OCI-LY3 (cell line): Measurements from ENCODE around the gene NT5DC3.

Experiments
- H2AFZ ChIP-seq: fragments of 200-600, 300-600 bp; shearing (Covaris generic); 2 replicates; pipeline ENCODE4 v1.6.0; 2014; ENCODE audit warnings: antibody characterized with exemption, low read depth, low read length
- H3K27ac ChIP-seq: fragments of 200-600, 300-600 bp; sonication (generic); 2 replicates; pipeline ENCODE4 v1.5.1; 2014; ENCODE audit warnings: mild to moderate bottlenecking, low read length, moderate library complexity, mixed read lengths
- H3K27me3 ChIP-seq: fragments of 200-600, 300-600 bp; sonication (generic); 2 replicates; pipeline ENCODE4 v1.6.1; 2014; ENCODE audit warnings: low read depth, low read length, mixed read lengths
- H3K36me3 ChIP-seq: fragments of 200-600, 300-600 bp; sonication (generic); replicated peaks from 2 replicates; pipeline ENCODE3; 2014; ENCODE audit warnings: low read depth, low read length, mixed read lengths
- H3K4me1 ChIP-seq: fragments of 300-600, 200-600 bp; sonication (generic); 2 replicates; pipeline ENCODE4 v1.6.1; 2014; ENCODE audit warnings: low read length, mixed read lengths
- H3K4me2 ChIP-seq: fragments of 200-600, 300-600 bp; sonication (generic); 2 replicates; pipeline ENCODE4 v1.6.1; 2014; ENCODE audit warnings: low read length, mixed read lengths
- H3K4me3 ChIP-seq: fragments of 300-600, 200-600 bp; sonication (generic); 2 replicates; pipeline ENCODE4 v1.5.1; 2014; ENCODE audit warnings: antibody characterized with exemption, mild to moderate bottlenecking, low read length, moderate library complexity
- H3K79me2 ChIP-seq: fragments of 300-600, 200-600 bp; shearing (Covaris generic); 2 replicates; pipeline ENCODE4 v1.6.1; 2014; ENCODE audit warnings: mild to moderate bottlenecking, low read length, mixed read lengths
- H3K9ac ChIP-seq: fragments of 300-600, 200-600 bp; shearing (Covaris generic); 2 replicates; pipeline ENCODE4 v1.6.0; 2014; ENCODE audit warnings: mild to moderate bottlenecking, low read length, moderate library complexity
- H3K9me3 ChIP-seq: fragments of 200-600, 300-600 bp; shearing (Covaris generic); 2 replicates; pipeline ENCODE4 v1.6.1; 2014; ENCODE audit warnings: low read length, mixed read lengths; ENCODE audit not compliant: insufficient read depth
- H4K20me1 ChIP-seq: fragments of 200-600, 300-600 bp; sonication (generic); 2 replicates; pipeline ENCODE4 v1.6.1; 2016; ENCODE audit warnings: low read length, mixed read lengths; ENCODE audit not compliant: insufficient read depth
- EZH2phosphoT487 ChIP-seq: fragments of 200-600 bp; shearing (Covaris generic); IDR thresholded peaks from 2 replicates; pipeline ENCODE4 v1.6.1; 2018; ENCODE audit warnings: antibody characterized with exemption, mixed run types, low read depth
- TF ChIP-seq, protein P1 (sequence below): fragments of 200-600, 300-600 bp; sonication (generic); IDR thresholded peaks from 2 replicates; pipeline ENCODE4 v1.5.1; 2014; ENCODE audit warnings: antibody characterized with exemption, low read length, low read depth

The NT5DC3 gene

DNA sequence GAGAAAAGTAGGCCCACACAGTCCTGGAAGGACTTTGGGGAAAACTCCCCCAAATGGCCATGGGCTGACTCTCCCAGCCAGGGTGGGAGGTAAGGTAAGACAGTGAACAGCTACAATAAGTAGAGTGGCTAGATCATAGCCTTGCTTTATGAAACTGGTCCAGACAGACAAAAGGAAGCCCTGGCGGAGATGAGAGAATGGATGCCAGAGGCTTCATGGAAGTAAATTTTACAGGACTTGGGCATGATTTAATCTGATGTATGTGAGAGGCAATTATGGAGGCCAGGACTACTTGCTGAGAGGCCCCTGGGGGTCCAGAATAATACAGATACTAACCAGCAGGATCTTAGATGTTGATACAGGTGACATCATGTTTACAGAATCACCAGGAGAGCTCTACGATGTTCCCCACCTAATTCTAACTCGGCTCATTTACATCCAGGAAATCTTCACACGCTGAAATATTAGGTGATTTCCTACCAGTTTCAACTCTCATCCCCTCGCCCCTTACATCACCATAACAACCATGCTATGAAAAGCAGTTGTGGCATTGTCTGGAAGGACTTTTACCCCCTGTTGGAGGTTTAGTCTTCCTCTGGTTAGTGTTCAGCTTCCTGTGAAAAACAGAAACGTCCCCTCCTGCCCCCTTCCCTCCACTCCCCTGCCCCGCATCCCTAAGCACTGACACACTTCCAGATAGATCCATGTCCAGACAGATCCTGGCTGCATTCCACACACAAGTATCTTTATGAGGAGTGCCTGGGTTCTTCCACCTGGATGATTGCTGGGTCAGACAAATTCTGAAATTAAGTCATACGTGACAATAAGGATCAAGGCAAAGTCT, 39.5 kb upstream of the NT5DC3 start:
- Histone ChIP-seq H3K4me1 (peaks cover 27% of the 10 kb centered on the region), H3K27me3 (no peaks in the 10 kb centered on the region), H3K27ac (no peak overlapping the region), H3K4me3 (peak overlapping the region; percentile 39), H3K9ac (peak overlapping the region; percentile 17; the same call in 1 of the 2 replicates), H3K79me2 (no peaks in the 10 kb centered on the region), H3K4me2 (peak overlapping the region; percentile 65), H3K36me3 (no peaks in the 10 kb centered on the region), H3K9me3 (no peaks in the 10 kb centered on the region), H2AFZ (peak overlapping the region; percentile 47), H4K20me1 (no peaks in the 10 kb centered on the region)
- TF ChIP-seq EZH2phosphoT487: no peak
- TF ChIP-seq, protein P1, sequence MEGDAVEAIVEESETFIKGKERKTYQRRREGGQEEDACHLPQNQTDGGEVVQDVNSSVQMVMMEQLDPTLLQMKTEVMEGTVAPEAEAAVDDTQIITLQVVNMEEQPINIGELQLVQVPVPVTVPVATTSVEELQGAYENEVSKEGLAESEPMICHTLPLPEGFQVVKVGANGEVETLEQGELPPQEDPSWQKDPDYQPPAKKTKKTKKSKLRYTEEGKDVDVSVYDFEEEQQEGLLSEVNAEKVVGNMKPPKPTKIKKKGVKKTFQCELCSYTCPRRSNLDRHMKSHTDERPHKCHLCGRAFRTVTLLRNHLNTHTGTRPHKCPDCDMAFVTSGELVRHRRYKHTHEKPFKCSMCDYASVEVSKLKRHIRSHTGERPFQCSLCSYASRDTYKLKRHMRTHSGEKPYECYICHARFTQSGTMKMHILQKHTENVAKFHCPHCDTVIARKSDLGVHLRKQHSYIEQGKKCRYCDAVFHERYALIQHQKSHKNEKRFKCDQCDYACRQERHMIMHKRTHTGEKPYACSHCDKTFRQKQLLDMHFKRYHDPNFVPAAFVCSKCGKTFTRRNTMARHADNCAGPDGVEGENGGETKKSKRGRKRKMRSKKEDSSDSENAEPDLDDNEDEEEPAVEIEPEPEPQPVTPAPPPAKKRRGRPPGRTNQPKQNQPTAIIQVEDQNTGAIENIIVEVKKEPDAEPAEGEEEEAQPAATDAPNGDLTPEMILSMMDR: no peak

DNA sequence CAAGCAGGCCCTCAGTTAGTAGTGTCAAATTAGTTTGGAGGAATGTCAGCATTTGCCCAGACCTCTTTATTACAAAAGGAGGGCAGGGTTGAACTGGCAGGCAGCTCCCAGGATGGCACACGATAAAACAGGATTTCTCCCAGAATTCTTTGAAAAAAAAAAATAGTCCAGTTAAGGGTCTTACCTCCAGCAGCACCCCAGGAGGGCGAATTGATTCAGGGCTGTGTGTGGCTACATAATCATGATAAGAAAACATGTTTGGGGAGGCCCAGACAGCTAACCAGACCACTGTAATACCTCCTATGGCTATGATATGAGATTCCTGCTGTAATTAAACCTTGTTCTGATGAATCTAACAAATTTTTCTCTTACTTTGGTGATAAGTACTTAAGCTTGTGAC, 38.8 kb upstream of the NT5DC3 start:
- Histone ChIP-seq H4K20me1 (no peaks in the 10 kb centered on the region), H3K4me3 (no peak overlapping the region), H3K79me2 (no peaks in the 10 kb centered on the region), H3K9me3 (no peaks in the 10 kb centered on the region), H3K4me1 (peaks cover 27% of the 10 kb centered on the region), H3K36me3 (no peaks in the 10 kb centered on the region), H3K9ac (no peak overlapping the region), H2AFZ (no peak overlapping the region), H3K27ac (no peak overlapping the region), H3K27me3 (no peaks in the 10 kb centered on the region), H3K4me2 (peak overlapping the region; percentile 65; the same call in 1 of the 2 replicates)
- TF ChIP-seq EZH2phosphoT487: no peak
- TF ChIP-seq, protein P1: no peak

DNA sequence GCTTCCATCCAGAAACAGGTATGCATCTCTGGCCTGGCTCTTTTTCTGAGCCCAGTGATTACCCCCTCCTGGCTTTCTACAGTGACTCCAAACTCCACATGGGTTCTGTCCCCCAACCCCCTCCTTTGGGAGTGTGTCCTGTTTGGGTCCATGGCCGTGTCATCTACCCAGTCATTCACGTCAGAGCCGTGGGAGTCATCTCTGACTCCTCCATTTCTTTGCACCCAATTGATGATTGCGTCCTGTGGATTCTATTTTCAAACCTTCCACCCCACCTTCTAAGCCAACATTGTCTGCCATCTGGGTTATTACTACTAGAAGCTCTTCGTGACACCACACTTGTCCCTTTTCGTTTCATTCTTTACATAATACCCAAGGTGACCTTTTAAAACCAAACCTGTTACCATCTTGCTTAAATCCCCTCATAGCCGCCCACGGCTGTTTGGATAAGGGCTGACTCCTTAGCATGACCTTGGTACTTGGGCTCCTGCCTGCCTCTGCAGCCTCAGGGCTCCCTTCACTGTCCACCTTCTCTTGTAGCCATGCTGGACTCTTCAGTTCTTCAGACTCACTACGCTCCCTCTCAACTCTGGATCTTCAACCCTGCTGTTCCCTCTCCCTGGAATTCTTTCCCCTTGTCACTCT, 38.1 kb upstream of the NT5DC3 start:
- peaks cover 25% of the 10 kb centered on the region for H3K4me1 ChIP-seq

More for the DNA sequence above, 38.1 kb upstream of the NT5DC3 start:
- Histone ChIP-seq H3K4me3 (no peak overlapping the region), H3K27me3 (no peaks in the 10 kb centered on the region), H2AFZ (no peak overlapping the region), H3K9me3 (no peaks in the 10 kb centered on the region), H3K36me3 (no peaks in the 10 kb centered on the region), H3K27ac (no peak overlapping the region), H4K20me1 (no peaks in the 10 kb centered on the region), H3K79me2 (no peaks in the 10 kb centered on the region), H3K9ac (no peak overlapping the region), H3K4me2 (no peak overlapping the region)
- no peak for TF ChIP-seq EZH2phosphoT487
- TF ChIP-seq, protein P1: no peak
